Left cardiac atrium (tissue), 4 donors: ENCODE measurements around the gene SHFL. TPM values are rescaled to one million over a fixed set of nuclear protein-coding genes. Genes with fewer than 3 reads are reported as not detected.
A peak's percentile ranks its signal among the peaks of the same experiment; 100 is the strongest.

Experiments used
- ATAC-seq, 2 donors: fragments of 200-7000 bp; cut with Tn5 transposase; one replicate each; pipeline ENCODE4 v1.9.1; 2020; ENCODE audit warnings: mild to moderate bottlenecking in 2 of 2, moderate library complexity in 2 of 2
- DNase-seq: peaks from one replicate; pipeline ENCODE4 v3.0.0-alpha.2; 2020
- intact Hi-C, 2 donors: fragments of 100-400 bp; cut with DNase I; formaldehyde crosslinking; loops; one replicate each; pipeline versions ENCODE4 v1.14.1 to v1.15.1; 2022 to 2023
- total RNA-seq, 2 donors: library from RNA; stranded (reverse); fragmentation: NEBNext Ultra II Directional; extraction: Animal tissue kit (Norgen Biotek cat#: 25700); gene quantifications; one replicate each; pipeline ENCODE4 v1.2.1, GENCODE V29; 2021
- donor health status: DM: no; HTN: yes; CAD: no.
- donor health status: DM: no; HTN: yes; CAD: no; lungs with severe emphysema.
- donor health status: DM: yes; HTN: yes; CAD: no.
- donor health status: Dilated cardiomyopathy.

Gene SHFL
- total RNA-seq, 2 donors from 2014 or later, result 11.4 to 18.7 TPM

DNA sequence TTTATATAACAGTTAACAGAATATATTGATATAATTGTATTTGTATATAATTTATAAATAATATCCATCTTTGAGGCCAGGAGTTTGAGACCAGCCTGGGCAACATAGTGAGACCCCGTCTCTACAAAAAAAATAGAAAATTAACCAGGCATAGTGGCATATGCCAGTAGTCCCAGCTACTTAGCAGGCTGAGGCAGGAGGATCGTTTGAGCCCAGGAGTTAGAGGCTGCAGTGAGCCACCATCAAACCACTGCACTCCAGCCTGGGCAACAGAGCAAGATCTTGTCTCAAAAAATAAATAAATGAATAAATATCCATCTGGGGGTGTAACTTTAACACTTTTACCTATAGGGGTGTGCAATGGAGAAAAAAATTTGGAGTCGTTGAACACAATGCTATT lies 1.3 kb upstream of the SHFL start:
- DNase-seq, result no peak
- intact Hi-C loops, result no loop called here
- no peak for ATAC-seq

DNA sequence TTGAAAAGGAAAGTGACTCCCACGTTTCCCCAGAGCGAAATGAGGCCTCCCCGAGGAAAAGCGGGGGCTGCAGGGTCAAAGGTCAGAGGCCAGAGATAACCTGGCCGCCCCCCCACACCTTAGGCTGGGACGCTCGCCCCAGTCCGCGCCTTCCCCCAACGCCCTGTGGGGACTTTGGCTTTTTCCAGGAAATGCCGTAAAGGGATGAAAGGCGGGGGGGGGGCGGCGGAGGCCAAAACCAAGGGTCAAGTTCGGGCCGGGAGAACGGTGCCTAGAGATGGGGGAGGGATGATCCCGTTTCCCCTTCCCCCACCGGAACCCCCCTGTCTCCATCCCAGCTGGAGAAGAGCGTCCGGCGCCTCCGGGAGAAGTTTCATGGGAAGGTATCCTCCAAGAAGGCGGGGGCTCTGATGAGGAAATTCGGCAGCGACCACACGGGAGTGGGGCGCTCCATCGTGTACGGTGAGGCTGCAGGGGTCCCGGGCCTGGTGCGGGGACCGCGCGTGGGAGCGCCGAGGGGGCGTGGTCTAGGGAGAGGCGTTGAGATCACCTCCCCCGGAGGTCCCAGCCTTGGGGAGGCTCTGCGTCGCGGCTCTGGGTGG lies 575 bp downstream of the SHFL start:
- DNase-seq, result no peak
- intact Hi-C loops, result no loop called here
- ATAC-seq, result peak; percentile 35 to 37

DNA sequence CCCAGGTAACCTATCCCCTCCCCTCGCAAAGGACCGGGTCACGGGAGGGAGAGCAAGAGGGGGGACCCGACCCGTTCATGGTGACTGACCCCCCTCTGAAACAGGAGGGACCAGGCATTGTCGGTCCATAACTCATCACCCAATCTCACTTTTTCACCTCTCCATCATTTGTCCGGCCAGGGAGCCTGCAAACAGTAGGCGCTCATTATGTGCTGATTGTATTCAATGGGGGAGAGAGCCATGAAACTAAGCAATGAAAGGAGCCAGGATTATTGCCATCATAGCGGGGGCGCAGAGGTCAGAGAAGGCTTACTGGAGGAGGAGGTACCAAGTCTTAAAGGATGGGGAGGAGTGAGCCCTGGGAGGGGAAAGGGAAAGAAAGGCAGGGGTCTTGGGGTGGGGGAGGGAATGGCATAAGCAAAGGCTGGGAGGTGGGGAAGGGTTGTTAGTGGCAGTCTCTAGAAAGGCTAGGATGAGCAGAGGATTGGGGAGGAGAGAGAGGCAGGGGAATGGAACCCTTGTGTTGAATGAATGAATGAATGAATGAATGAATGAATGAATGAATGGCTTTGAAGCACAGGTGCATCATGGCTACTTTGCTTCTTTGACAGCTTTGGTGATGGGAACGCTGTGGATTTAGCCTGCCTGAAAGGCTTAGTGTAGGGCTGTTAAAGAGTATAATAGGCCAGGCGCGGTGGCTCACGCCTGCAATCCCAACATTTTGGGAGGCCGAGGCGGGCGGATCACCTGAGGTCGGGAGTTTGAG lies 1.4 kb downstream of the SHFL start:
- intact Hi-C loops, result no loop called here
- ATAC-seq (no peak), DNase-seq (no peak)

DNA sequence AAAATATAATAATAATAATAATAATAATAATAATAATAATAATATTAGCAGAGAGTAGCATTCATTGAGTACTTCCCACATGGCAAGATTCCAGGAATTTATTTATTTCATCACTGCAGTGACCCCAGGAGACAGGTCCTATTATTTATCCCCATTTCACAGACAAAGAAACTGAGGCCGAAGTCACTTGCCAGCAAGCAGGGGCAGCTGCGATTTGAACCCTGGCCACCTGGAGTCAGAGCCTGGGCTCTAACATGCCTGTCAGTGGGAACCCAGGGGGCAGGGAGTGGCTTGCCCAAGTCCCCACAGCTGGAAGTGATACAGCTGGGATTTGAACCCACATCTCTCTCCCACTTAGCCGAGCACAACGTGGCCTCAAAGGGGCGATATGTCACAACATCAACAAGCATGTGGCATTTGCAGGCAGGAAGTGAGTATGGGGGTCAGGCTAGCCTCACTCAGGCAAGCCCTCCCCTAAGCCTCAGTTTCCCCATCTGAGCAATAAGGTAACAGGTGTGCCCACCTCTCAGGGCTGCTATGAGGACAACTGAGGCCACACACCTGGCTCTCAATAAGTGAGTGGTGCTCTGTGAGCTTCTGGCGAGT lies 2.9 kb downstream of the SHFL start:
- no peak for DNase-seq
- intact Hi-C loops, result no loop called here
- no peak for ATAC-seq

DNA sequence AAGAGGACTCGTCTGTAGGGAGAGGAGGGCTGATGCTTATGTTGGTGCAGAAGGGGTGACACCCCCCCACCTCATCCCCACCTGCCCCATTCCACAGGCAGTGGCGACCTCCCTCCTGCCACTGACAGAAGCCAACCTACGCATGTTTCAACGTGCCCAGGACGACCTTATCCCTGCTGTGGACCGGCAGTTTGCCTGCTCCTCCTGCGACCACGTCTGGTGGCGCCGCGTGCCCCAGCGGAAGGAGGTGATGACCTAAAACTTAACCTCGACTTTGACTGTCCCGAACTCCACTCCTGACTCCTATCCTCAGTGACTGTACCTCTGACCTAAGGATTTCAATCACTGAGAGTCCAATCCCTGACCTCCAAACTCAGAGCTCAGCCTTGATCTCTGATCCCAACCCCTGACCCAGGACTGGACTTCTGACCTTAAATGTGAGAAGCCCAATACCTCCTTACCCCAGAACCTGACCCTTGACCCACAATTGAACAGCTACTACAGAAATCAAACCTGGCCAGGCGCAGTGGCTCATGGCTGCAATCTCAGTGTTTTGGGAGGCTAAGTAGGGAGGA lies 3.8 kb downstream of the SHFL start:
- no peak for DNase-seq
- no peak for ATAC-seq
- intact Hi-C loops, result no loop called here

DNA sequence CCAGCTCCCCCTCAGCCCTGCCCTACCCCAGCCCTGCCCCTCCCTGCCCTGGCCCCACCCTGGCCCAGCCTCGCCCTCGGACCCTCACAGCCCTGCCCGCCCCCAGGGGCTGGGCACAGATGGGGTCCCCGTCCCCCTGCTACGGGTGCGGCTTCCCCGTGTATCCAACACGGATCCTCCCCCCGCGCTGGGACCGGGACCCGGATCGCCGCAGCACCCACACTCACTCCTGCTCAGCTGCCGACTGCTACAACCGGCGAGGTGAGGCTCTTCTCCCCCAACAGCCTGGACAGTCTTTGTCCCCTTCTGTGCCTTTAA lies 5.2 kb downstream of the SHFL start:
- ATAC-seq (no peak), DNase-seq (no peak)
- intact Hi-C loops, result no loop called here

DNA sequence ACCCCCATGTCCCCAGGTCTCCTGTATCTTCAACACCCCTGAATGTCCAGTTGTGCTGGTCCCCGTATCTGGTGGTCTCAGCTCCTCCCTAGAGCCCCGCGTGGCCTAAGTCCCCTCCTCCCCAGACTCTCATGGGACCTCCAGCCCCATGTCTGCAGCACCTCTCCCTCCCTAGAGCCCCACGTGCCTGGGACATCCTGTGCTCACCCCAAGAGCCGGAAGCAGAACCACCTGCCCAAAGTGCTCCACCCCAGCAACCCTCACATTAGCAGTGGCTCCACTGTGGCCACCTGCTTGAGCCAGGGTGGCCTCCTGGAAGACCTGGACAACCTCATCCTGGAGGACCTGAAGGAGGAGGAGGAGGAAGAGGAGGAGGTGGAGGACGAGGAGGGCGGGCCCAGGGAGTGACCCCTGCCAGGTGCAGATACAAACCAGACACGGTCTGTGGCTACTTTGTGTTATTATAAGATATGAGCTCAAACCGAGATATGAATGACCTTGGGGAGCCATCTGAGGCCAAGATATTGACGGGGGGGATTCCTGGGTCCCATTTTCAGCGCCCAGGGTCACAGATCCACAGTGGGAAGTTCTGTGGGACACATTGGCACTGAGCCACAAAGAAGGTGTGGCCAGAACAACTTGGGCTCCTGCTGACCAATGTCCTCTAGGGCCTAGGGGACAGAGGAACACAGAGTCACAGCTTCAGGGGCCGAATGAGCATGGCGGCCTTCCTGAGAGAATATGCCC lies 6.0 kb downstream of the SHFL start:
- intact Hi-C loops, result no loop called here
- ATAC-seq, result no peak
- DNase-seq, result no peak

DNA sequence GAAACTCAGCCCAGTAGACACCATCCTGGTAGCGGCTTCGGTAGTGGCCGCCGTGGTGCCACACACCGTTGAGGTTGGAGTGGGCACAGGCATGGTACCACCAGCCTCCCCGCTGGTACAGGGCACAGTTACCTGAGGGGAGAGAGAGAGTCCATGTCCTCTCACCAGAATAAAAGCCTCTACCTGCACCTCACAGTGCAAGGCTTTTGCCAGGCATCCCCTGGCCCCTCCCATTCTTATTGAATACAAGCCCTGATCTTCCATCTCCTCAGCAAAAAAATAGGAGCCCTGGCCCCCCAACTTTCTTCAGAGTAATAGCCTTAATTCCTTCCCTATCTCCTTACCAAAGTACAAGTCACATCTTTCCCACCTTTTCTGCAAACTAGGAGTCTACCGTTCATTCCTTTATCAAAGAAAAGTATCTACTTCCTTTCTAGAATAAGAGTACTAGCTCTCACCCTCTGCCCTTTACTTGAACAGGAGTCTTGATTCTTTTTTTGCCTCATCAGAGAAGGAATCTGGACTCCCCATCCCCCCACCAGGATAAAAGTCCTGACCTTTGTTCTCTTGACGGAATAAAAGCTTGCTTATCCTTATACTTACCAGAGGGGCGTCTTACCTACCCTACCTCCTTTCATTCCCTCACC lies 6.7 kb downstream of the SHFL start:
- DNase-seq, result no peak
- ATAC-seq, result no peak
- intact Hi-C loops, result no loop called here

DNA sequence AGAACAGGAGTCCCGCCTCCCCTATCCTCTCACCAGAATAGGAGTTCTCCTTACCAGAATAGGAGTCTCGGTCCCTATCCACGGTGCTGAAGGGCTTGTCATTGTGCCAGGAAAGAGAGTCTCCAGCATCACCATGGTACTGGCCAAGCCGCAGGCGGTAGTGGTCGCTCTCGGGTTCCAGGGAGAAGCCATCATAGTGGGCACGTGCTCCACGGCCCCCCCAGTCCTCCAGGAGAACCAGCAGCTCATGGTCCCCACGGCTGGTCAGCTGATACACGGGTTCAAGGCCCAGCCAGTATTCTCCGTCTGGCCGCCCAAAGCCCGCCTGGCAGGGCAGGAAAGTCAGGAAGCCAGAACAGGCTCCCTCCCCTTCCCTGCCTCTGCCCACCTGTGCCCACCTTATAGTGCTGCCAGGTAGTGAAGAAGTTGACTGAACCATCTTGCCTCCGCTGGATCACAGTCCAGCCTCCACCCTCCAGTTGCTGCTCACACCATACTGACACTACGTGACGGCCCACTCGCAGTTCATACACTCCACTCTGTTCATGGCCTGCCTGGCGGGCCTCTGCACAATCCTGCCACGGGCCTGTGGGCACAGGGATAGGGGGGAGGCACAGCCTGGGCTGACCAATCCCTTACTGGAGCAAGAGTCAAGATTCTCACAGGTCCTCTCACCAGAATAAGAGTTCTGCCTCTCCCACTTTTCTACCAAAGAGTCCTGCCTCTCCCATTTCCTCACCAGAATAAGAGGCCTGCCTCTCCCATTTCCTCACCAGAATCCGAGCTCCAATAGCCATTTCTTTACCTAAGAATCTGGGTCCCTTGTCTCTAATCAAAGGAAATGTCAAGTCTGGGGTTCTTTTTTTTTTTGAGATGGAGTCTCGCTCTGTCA lies 7.4 kb downstream of the SHFL start:
- intact Hi-C loops, result no loop called here
- ATAC-seq (no peak), DNase-seq (no peak)

DNA sequence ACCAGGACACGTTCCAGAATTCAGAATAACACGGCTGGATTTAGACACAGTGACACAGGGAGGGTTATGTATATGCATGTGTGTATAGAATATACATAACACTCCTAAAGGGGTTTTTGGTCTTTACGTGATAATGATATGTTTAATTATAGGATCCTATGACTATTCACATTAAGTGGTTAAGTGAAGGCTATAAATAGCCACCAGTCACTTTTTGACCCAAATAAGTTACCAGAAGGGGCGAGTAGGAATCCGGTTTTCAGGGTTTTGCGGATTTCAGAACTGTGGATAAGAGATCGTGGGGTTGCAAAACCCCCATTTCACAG lies 9.5 kb downstream of the SHFL start:
- intact Hi-C loops, result no loop called here
- DNase-seq (no peak), ATAC-seq (no peak)

DNA sequence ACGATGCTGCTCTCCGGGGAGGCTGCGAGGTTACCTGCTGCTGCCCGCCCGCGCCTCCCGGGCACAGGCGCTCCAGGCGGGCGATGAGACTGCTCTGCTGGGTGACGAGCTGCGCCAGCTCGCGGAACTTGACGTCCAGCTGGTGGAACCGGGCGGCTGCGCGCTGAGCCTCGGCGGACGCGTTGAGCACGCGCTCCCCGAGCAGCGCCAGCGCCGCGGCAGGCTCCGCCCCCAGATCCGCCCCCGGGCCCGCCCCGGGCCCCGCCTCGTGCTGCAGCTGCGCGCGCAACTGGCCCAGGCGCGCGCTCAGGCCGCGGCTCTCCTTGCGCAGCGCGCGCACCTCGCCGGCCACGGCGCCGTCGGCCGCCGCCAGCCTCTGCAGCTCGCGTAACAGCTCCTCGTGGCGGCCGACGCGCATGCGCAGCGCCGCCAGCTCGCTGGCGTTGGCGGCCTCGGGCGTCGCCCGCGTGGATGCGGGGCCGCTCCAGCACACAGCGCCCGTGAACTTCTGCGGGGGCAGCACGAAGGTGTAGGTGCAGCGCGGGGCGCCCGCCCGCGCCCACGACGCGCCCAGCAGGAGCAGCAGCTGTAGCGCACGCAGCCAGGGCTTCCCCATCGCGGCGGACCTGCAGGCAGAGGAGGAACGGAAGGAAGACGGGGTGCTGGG lies 10.0 kb downstream of the SHFL start:
- peak; percentile 94 to 97 for ATAC-seq
- intact Hi-C loops, result no loop called here
- peak; percentile 91 for DNase-seq

DNA sequence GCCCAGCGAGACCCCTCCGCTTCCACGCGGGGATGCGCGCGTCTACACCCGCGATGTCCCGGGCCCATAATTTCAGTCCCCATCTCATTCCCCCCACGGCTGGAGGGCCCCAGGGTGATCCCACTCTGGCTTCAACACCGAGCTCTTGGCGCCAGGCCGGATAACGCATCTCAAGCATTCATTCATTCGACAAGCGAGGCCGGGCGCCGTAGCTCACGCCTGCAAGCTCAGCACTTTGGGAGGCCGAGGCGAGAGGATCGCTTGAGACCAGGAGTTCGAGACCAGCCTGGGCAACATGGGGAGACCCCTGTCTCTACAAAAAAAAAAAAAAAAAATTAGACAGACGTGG lies 10.5 kb downstream of the SHFL start:
- ATAC-seq (peak in 1 of 2 donors; percentile 0), DNase-seq (no peak)
- intact Hi-C loops, result no loop called here

DNA sequence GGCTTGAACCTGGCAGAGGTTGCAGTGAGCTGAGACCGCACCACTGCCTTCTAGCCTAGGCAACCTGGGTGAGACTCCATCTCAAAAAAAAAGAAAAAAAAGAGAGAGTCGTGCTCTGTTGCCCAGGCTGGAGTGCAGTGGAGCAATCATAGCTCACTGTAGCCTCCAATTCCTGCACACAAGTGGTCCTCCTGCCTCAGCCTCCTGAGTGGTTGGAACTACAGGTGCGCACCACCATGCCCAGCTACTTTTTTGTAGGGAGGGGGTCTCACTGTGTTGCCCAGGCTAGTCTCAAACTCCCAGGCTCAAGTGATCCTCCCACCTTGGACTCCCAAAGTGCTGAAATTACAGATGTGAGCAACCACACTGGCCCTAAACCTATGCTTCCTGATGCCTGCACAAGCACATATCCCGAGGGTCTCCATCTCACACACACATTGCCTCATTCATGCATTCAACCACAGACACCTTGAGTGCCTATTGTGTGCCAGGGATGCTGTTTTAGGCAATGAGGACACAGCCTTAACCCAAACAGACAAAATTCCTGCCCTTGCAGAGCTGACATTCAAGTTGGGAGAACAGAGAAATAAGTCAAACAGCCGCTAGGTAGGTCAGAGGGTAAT lies 14.2 kb downstream of the SHFL start:
- intact Hi-C loops, result no loop called here
- no peak for DNase-seq
- ATAC-seq, result no peak

DNA sequence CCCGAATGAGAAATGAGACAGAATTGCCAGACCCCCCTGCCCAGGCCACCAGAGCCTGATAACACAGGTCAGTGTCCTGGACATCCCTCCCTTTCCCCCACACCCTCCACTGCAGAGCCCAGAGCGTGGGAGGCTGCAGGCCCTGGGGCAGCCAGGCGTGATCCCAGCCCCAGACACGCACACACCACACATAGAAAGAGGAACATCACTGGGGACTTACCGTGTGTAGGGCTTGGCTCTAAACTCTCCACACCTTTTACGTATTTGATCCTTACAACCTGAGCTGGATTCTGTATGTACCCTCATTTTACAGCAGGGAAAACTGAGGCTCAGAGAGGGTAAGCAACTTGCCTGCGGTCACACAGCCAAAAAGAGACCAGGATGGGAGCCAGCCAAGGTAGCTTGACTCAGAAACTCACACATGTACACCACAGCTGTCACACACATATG lies 16.7 kb downstream of the SHFL start:
- intact Hi-C loops, result no loop called here
- ATAC-seq (no peak), DNase-seq (no peak)

DNA sequence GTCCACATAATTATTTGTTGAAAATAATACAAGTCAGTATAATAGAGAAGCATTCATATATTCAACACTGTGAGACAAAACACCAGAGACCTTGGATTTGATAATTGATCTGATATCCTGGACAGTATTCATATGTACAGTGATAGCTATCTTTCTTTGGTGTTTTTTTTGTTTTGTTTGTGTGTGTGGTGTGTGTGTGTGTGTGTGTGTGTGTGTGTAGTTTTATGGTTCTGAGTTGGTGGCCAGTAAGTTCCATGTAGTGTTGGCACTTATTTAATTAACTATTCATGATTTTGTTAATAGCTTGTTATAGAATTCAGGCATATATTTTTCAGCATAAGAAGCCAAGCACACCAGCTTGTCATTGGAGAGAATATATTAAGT lies 18.0 kb downstream of the SHFL start:
- no peak for ATAC-seq
- no peak for DNase-seq
- intact Hi-C loops, result no loop called here

DNA sequence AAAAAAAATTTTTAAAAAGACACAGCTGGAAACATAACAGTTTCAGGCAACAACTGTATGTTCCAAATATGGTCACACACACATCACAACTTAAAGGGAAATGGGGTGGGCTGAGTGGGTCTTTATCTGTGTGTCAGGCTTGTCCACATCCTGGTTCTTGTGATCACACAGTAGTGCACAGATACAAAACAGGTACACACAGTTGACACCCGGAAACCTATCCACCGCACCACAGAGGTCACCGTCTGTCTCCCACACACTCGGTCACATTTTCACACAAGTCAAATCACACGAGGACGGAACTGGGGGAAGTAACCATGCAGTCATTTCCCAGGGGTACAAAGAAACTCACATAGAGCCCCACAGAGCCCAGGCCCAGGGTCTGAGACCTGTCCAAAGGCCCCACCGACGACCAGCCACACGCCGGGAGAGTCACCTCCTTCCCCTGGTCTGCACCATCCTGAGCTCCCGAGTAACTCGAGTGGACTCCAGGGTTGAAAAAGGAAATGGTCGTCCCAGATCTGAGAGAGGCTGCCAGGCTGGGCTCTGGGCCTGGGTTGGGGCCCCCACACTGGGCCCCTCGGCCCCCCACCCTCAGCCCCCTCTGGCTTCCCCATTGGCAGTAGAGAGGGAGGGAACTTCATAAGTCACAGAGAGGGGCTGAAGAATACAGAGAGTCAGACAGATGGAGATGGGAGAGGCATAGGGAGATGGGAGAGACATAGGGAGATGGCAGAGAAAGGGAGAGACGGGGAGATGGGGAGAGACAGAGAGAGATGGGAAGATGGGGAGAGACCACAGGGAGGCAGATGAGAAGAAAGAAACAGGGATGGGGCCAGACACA lies 18.8 kb downstream of the SHFL start:
- DNase-seq, result no peak
- ATAC-seq, result no peak
- intact Hi-C loops, result no loop called here
